Liver (tissue), 9 donors: ENCODE data around the gene MS4A4E. TPM values are rescaled to one million over a fixed set of nuclear protein-coding genes. Genes with fewer than 3 reads are reported as not detected.
A peak's percentile ranks its signal among the peaks of the same experiment; 100 is the strongest.
"Not testable (repeated sequence)": the region's sequence is repeated elsewhere in the genome, so short reads cannot be mapped to it uniquely, and the experiment has no call there.

Experiments
- DNase-seq: peaks from one replicate; pipeline ENCODE4 v3.0.0-alpha.2; 2017; ENCODE audit warnings: low spot score
- H3K27ac ChIP-seq, 2 donors: one replicate each; pipeline ENCODE4 v1.7.0; 2013; ENCODE audit warnings: inconsistent platforms in 2 of 2, low read length in 2 of 2, control low read depth in 1 of 2, low read depth in 1 of 2, mild to moderate bottlenecking in 1 of 2
- H3K27me3 ChIP-seq, 4 donors: one replicate each; pipeline versions ENCODE4 v1.6.1 to v1.7.0; 2013; ENCODE audit warnings: low read length in 3 of 4, inconsistent platforms in 1 of 4, mild to moderate bottlenecking in 1 of 4, moderate library complexity in 1 of 4; ENCODE audit not compliant: control insufficient read depth in 4 of 4, insufficient read depth in 4 of 4
- H3K36me3 ChIP-seq, 4 donors: one replicate each; pipeline versions ENCODE4 v1.6.1 to v1.7.0; 2013; ENCODE audit warnings: low read length in 3 of 4, mild to moderate bottlenecking in 3 of 4, low read depth in 1 of 4, moderate library complexity in 1 of 4; ENCODE audit not compliant: control insufficient read depth in 4 of 4, insufficient read depth in 3 of 4
- H3K4me1 ChIP-seq, 4 donors: one replicate each; pipeline versions ENCODE4 v1.6.1 to v1.7.0; 2013; ENCODE audit warnings: low read length in 3 of 4, mild to moderate bottlenecking in 3 of 4, moderate library complexity in 1 of 4; ENCODE audit not compliant: control insufficient read depth in 4 of 4, insufficient read depth in 4 of 4
- H3K4me3 ChIP-seq, 3 donors: one replicate each; pipeline versions ENCODE4 v1.6.1 to v1.7.0; 2013; ENCODE audit warnings: low read length in 3 of 3, control low read depth in 1 of 3, low read depth in 1 of 3, mild to moderate bottlenecking in 1 of 3
- H3K9ac ChIP-seq, 2 donors: one replicate each; pipeline ENCODE4 v1.7.0; 2013; ENCODE audit warnings: low read length in 2 of 2, mild to moderate bottlenecking in 2 of 2, moderate library complexity in 2 of 2, control low read depth in 1 of 2, low read depth in 1 of 2
- H3K9me3 ChIP-seq, 4 donors: one replicate each; pipeline versions ENCODE4 v1.6.1 to v1.7.0; 2013; ENCODE audit warnings: low read length in 3 of 4; ENCODE audit not compliant: control insufficient read depth in 4 of 4
- CTCF ChIP-seq: fragments of 150-350 bp; IDR thresholded peaks from 2 replicates; pipeline ENCODE4 v1.5.1; 2017; ENCODE audit warnings: improper control_type of control experiment, low read depth, low read length; ENCODE audit not compliant: missing input control
- GABPA ChIP-seq, 2 donors: IDR thresholded peaks in 1 of 2; conservative IDR thresholded peaks in 1 of 2; 2 replicates each; pipeline ENCODE4 v1.6.1; 2016; ENCODE audit warnings: antibody characterized with exemption in 2 of 2, mild to moderate bottlenecking in 1 of 2, moderate library complexity in 1 of 2
- HNF4A ChIP-seq, 2 donors: conservative IDR thresholded peaks; 2 replicates each; pipeline ENCODE4 v1.6.1; 2016; ENCODE audit warnings: antibody characterized with exemption in 2 of 2, mild to moderate bottlenecking in 2 of 2
- HNF4G ChIP-seq: IDR thresholded peaks from 2 replicates; pipeline ENCODE4 v1.6.1; 2016; ENCODE audit warnings: antibody characterized with exemption
- JUND ChIP-seq, 2 donors: IDR thresholded peaks; 2 replicates each; pipeline ENCODE4 v1.6.1; 2016; ENCODE audit warnings: antibody characterized with exemption in 2 of 2
- NR2F2 ChIP-seq: IDR thresholded peaks from 2 replicates; pipeline ENCODE4 v1.6.1; 2016; ENCODE audit warnings: antibody characterized with exemption
- RAD21 ChIP-seq, 2 donors: IDR thresholded peaks; 2 replicates each; pipeline ENCODE4 v1.6.1; 2016; ENCODE audit warnings: antibody characterized with exemption in 2 of 2, mild to moderate bottlenecking in 2 of 2
- RXRA ChIP-seq, 2 donors: IDR thresholded peaks; 2 replicates each; pipeline ENCODE4 v1.6.1; 2017 to 2018; ENCODE audit warnings: antibody characterized with exemption in 2 of 2, mild to moderate bottlenecking in 1 of 2
- SP1 ChIP-seq: IDR thresholded peaks from 2 replicates; pipeline ENCODE4 v1.6.1; 2018; ENCODE audit warnings: antibody characterized with exemption, mild to moderate bottlenecking
- YY1 ChIP-seq: IDR thresholded peaks from 2 replicates; pipeline ENCODE4 v1.6.1; 2016; ENCODE audit warnings: antibody characterized with exemption, mild to moderate bottlenecking
- WGBS: extraction: QIAGEN DNeasy Blood & Tissue Kit; methylation state at CpG from one replicate; pipeline ENCODE4 v1.1.7; 2013; 5-methylcytosine and 5-hydroxymethylcytosine counted together
- polyA plus RNA-seq, 2 donors: library from polyadenylated mRNA; stranded (reverse) in 1 of 2; unstranded in 1 of 2; fragments of 200-250 nt in 1 of 2; fragments of >200 nt in 1 of 2; fragmentation: Nextera tagmentation in 1 of 2; extraction: Ambion mirVana in 1 of 2; gene quantifications; one replicate each; pipeline versions ENCODE4 v1.2.1 to v1.2.3, GENCODE V29; 2013 to 2015
- total RNA-seq, 2 donors: library from RNA; depleted of rRNA; stranded (reverse); fragments of >200 nt; gene quantifications; one replicate each; pipeline ENCODE4 v1.2.3, GENCODE V29; 2014
- TF ChIP-seq, protein P1 (sequence below): IDR thresholded peaks from 2 replicates; pipeline ENCODE4 v1.6.1; 2016; ENCODE audit warnings: antibody characterized with exemption
- donor health status: healthy.
- donor health status: healthy.
- donor health status: healthy.
- donor health status: healthy.
- donor health status: healthy.

Gene MS4A4E
- total and polyA plus RNA-seq, 4 donors: 0.23 to 2.1 (median 0.78) TPM

DNA sequence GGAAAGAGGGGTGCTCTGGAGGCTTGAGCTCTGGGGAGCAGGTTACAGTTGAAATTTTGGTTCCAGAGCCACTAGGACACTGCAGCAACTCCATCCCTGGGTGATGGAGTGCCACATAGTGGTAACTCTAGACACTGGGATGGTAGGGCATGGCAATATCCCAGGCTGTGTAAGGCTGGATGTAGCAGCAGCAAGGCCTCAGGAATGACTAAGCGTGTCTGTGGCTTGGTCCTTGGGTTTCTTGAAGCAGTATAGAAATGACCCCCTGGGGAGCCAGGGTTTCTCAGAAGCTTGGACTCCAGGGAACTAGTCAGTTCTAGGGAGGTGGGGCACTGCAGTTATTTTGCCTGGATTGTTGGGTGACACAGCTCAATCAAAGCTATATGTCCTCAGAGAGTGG, 45.6 kb upstream of the MS4A4E start:
- WGBS: 100% methylated on average over 1 of the region's 1 CpG

GRCh38 chr11:60285411-60286126, 42.6 kb upstream of the MS4A4E start:
- not testable (repeated sequence) for DNase-seq, H3K27ac ChIP-seq, H3K9me3 ChIP-seq, H3K27me3 ChIP-seq, H3K9ac ChIP-seq, H3K4me1 ChIP-seq, H3K4me3 ChIP-seq, H3K36me3 ChIP-seq
- WGBS: 73% methylated on average over 7 of the region's 7 CpGs

More for the DNA sequence above, 45.6 kb upstream of the MS4A4E start:
- Histone ChIP-seq H3K36me3 (no peaks in the 10 kb centered on the region), H3K27ac (no peak overlapping the region), H3K9ac (no peak overlapping the region), H3K4me1 (no peaks in the 10 kb centered on the region), H3K4me3 (no peak overlapping the region), H3K9me3 (no peaks in the 10 kb centered on the region), H3K27me3 (no peaks in the 10 kb centered on the region)
- TF ChIP-seq JUND (IDR thresholded peaks at IDR 0.05): no peak
- TF ChIP-seq HNF4G: no peak
- no peak for DNase-seq

DNA sequence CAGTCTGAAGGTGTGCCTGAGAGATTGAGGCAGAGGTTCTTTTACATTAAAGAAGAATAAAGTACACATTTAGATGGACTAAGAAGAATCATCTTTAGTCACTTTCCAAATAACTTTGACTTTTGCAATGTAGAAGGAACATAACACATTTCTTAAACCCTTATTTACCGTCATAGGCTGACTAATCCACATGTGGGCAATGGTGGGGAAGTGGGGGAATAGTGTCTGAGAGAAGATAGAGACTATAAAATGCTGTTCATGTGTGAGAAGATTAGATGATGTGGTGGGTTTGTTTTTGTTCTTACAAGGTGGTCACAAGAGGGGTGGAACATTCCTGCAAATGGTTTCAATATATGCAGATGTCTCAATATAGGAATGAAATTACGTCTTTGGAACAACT, 39.3 kb upstream of the MS4A4E start:
- no peak for TF ChIP-seq YY1
- TF ChIP-seq RAD21 (IDR thresholded peaks at IDR 0.05): no peak
- no peak for TF ChIP-seq NR2F2
- H3K27me3 ChIP-seq: peaks cover 0 to 3% (median 0%) of the 10 kb centered on the region in 4 donors
- H3K36me3 ChIP-seq: no peaks in the 10 kb centered on the region
- WGBS: 73% methylated on average over 2 of the region's 2 CpGs
- no peak overlapping the region for H3K27ac ChIP-seq
- no peak for DNase-seq
- H3K4me1 ChIP-seq: no peaks in the 10 kb centered on the region
- no peak overlapping the region for H3K9ac ChIP-seq
- H3K9me3 ChIP-seq: no peaks in the 10 kb centered on the region
- no peak overlapping the region for H3K4me3 ChIP-seq

- TF ChIP-seq YY1: no peak
- no peak for TF ChIP-seq CTCF
- TF ChIP-seq SP1: no peak
- TF ChIP-seq RXRA (IDR thresholded peaks at IDR 0.05): no peak
- TF ChIP-seq NR2F2: no peak
- no peak for TF ChIP-seq GABPA (IDR thresholded peaks at IDR 0.05 in 1 of 2, conservative IDR thresholded peaks at IDR 0.05 in 1 of 2)
- TF ChIP-seq, protein P1, sequence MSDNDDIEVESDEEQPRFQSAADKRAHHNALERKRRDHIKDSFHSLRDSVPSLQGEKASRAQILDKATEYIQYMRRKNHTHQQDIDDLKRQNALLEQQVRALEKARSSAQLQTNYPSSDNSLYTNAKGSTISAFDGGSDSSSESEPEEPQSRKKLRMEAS: no peak
- no peak for TF ChIP-seq HNF4A (conservative IDR thresholded peaks at IDR 0.05)
- no peak for DNase-seq
- Histone ChIP-seq H3K9me3 (no peaks in the 10 kb centered on the region), H3K36me3 (no peaks in the 10 kb centered on the region), H3K27me3 (peaks cover 0 to 3% (median 0%) of the 10 kb centered on the region in 4 donors), H3K4me1 (no peaks in the 10 kb centered on the region), H3K9ac (no peak overlapping the region), H3K27ac (peak overlapping the region in 1 of 2 donors; percentile 54), H3K4me3 (no peak overlapping the region)
- 38% methylated on average over 2 of the region's 2 CpGs for WGBS
Measured at GRCh38 chr11:60281485-60281884, 38.5 kb upstream of the MS4A4E start.
